Right renal cortex interstitium (tissue), 3 donors: ENCODE measurements around the gene GFRA1. TPM values are rescaled to one million over a fixed set of nuclear protein-coding genes. Genes with fewer than 3 reads are reported as not detected.

ENCODE experiments used
- DNase-seq, 3 donors: peaks; one replicate each; pipeline ENCODE4 v3.0.0-alpha.2; 2013; ENCODE audit warnings: low read depth in 3 of 3, low spot score in 2 of 3
- polyA plus RNA-seq, 3 donors: library from polyadenylated mRNA; unstranded; fragments of 120-200 nt; gene quantifications; one replicate each; pipeline ENCODE4 v1.2.1, GENCODE V29; 2013; ENCODE audit not compliant: insufficient read length in 3 of 3

The GFRA1 gene
- polyA plus RNA-seq, 3 donors, result 20.8 to 32.3 (median 22.5) TPM

- no peak for DNase-seq
Observed at GRCh38 chr10:116134322-116134721, 138.7 kb downstream of the GFRA1 start.

GRCh38 chr10:116133634-116134033, 139.4 kb downstream of the GFRA1 start:
- DNase-seq, result no peak

- peak in 1 of 3 donors; percentile 29 for DNase-seq
Observed at GRCh38 chr10:116132780-116133399, 140.1 kb downstream of the GFRA1 start.

- no peak for DNase-seq
Observed at GRCh38 chr10:116130006-116130405, 143.0 kb downstream of the GFRA1 start.

- no peak for DNase-seq
Observed at GRCh38 chr10:116126954-116127695, 145.9 kb downstream of the GFRA1 start.

- no peak for DNase-seq
Observed at GRCh38 chr10:116126239-116126638, 146.8 kb downstream of the GFRA1 start.

- DNase-seq, result no peak
Observed at GRCh38 chr10:116125180-116125579, 147.8 kb downstream of the GFRA1 start.

GRCh38 chr10:116124777-116125176, 148.2 kb downstream of the GFRA1 start:
- DNase-seq, result no peak

GRCh38 chr10:116122664-116123063, 150.3 kb downstream of the GFRA1 start:
- DNase-seq, result no peak

- no peak for DNase-seq
Observed at GRCh38 chr10:116121640-116122525, 151.1 kb downstream of the GFRA1 start.

GRCh38 chr10:116120688-116121455, 152.1 kb downstream of the GFRA1 start:
- DNase-seq, result no peak

- DNase-seq, result no peak
Observed at GRCh38 chr10:116118847-116119246, 154.2 kb downstream of the GFRA1 start.

GRCh38 chr10:116115797-116116196, 157.2 kb downstream of the GFRA1 start:
- no peak for DNase-seq

GRCh38 chr10:116115036-116115641, 157.9 kb downstream of the GFRA1 start:
- DNase-seq, result no peak

GRCh38 chr10:116113721-116114501, 159.1 kb downstream of the GFRA1 start:
- no peak for DNase-seq

GRCh38 chr10:116112232-116113231, 160.5 kb downstream of the GFRA1 start:
- no peak for DNase-seq

GRCh38 chr10:116111483-116112095, 161.4 kb downstream of the GFRA1 start:
- no peak for DNase-seq

- DNase-seq, result no peak
Observed at GRCh38 chr10:116110736-116111135, 162.3 kb downstream of the GFRA1 start.
